Activated CD8-positive, alpha-beta memory T cell treated with anti-CD3 and anti-CD28 coated beads, Interleukin-2, amount 50 U/mL, for 1 hour (primary cell): ENCODE data around the gene WSCD1.

Source experiments
- DNase-seq: peaks from one replicate; pipeline ENCODE4 v3.0.0-alpha.2; 2020; ENCODE audit errors: extremely low read depth

WSCD1 gene

GRCh38 chr17:6160232-6160555 lies 90.0 kb downstream of the WSCD1 start:
- no peak for DNase-seq

- no peak for DNase-seq
Measured at GRCh38 chr17:6160911-6161855, 91.0 kb downstream of the WSCD1 start.

- DNase-seq = no peak
Measured at GRCh38 chr17:6162216-6162615, 92.0 kb downstream of the WSCD1 start.

- no peak for DNase-seq
Measured at GRCh38 chr17:6162892-6163291, 92.7 kb downstream of the WSCD1 start.

GRCh38 chr17:6163612-6164333 lies 93.6 kb downstream of the WSCD1 start:
- DNase-seq = no peak

- DNase-seq = no peak
Measured at GRCh38 chr17:6164996-6165395, 94.8 kb downstream of the WSCD1 start.

- no peak for DNase-seq
Measured at GRCh38 chr17:6165806-6166205, 95.6 kb downstream of the WSCD1 start.

GRCh38 chr17:6166492-6167179 lies 96.5 kb downstream of the WSCD1 start:
- no peak for DNase-seq

GRCh38 chr17:6168296-6168695 lies 98.1 kb downstream of the WSCD1 start:
- no peak for DNase-seq

- no peak for DNase-seq
Measured at GRCh38 chr17:6170349-6170748, 100.2 kb downstream of the WSCD1 start.

- DNase-seq = no peak
Measured at GRCh38 chr17:6172642-6173330, 102.6 kb downstream of the WSCD1 start.

GRCh38 chr17:6173653-6174052 lies 103.5 kb downstream of the WSCD1 start:
- no peak for DNase-seq
